Vagina (tissue), 2 donors: ENCODE results near the gene FOXP4.

Experiments used
- CTCF ChIP-seq, 3 experiments: fragments of 450-650 bp in 2 of 3; fragments of 200-600 bp in 1 of 3; sonication (generic) in 1 of 3; IDR thresholded peaks; one replicate each; pipeline ENCODE4 v1.5.1; 2017 to 2019; ENCODE audit warnings: antibody characterized with exemption in 3 of 3, mild to moderate bottlenecking in 2 of 3, moderate library complexity in 2 of 3
- POLR2A ChIP-seq, 2 donors: fragments of 450-650 bp; IDR thresholded peaks; one replicate each; pipeline ENCODE4 v1.6.1; 2017; ENCODE audit warnings: antibody characterized with exemption in 2 of 2, mild to moderate bottlenecking in 2 of 2, moderate library complexity in 2 of 2
- POLR2AphosphoS5 ChIP-seq, 2 donors: sonication (generic); formaldehyde crosslinking; IDR thresholded peaks; one replicate each; pipeline ENCODE4 v1.9.0; 2017; ENCODE audit warnings: antibody characterized with exemption in 2 of 2, mild to moderate bottlenecking in 2 of 2, low read depth in 1 of 2; ENCODE audit not compliant: insufficient read depth in 1 of 2

- TF ChIP-seq CTCF (IDR thresholded peaks at IDR 0.05): no peak
- TF ChIP-seq POLR2AphosphoS5 (IDR thresholded peaks at IDR 0.05; ENCODE audit: insufficient read depth in 1 of 2, low read depth in 1 of 2): no peak
- no peak for TF ChIP-seq POLR2A (IDR thresholded peaks at IDR 0.05)
These were observed 80.7 kb downstream of the FOXP4 start for GRCh38 chr6:41626917-41627316.
